NT2/D1 (cell line): ENCODE measurements around the gene DIS3L2.
A peak's percentile ranks its signal among the peaks of the same experiment; 100 is the strongest.
"Not testable (repeated sequence)": the region's sequence is repeated elsewhere in the genome, so short reads cannot be mapped to it uniquely, and the experiment has no call there.

ENCODE experiments used
- DNase-seq: peaks from one replicate; pipeline ENCODE4 v3.0.0-alpha.2; 2011; ENCODE audit warnings: low read depth, low spot score
- H3K27me3 ChIP-seq: 2 replicates; pipeline ENCODE4 v1.6.0; 2011; ENCODE audit warnings: mild to moderate bottlenecking; ENCODE audit not compliant: insufficient read length, insufficient read depth
- H3K36me3 ChIP-seq: 2 replicates; pipeline ENCODE4 v1.6.1; 2011; ENCODE audit warnings: mild to moderate bottlenecking, low read length, mixed read lengths; ENCODE audit not compliant: insufficient read depth, insufficient read length
- H3K4me1 ChIP-seq: 2 replicates; pipeline ENCODE4 v1.5.1; 2011; ENCODE audit not compliant: insufficient read depth, insufficient read length
- H3K4me3 ChIP-seq: 2 replicates; pipeline ENCODE4 v1.5.1; 2011; ENCODE audit warnings: low read depth; ENCODE audit not compliant: insufficient read length
- H3K9ac ChIP-seq: 2 replicates; pipeline ENCODE4 v1.6.0; 2011; ENCODE audit warnings: low read depth; ENCODE audit not compliant: insufficient read length
- H3K9me3 ChIP-seq: 2 replicates; pipeline ENCODE4 v1.5.1; 2011; ENCODE audit warnings: mild to moderate bottlenecking, low read length; ENCODE audit not compliant: insufficient read depth
- SUZ12 ChIP-seq: IDR thresholded peaks from 2 replicates; pipeline ENCODE4 v1.6.1; 2011; ENCODE audit not compliant: insufficient read length, insufficient read depth; ENCODE audit errors: extremely low read depth
- YY1 ChIP-seq: IDR thresholded peaks from 2 replicates; pipeline ENCODE4 v1.6.1; 2011; ENCODE audit not compliant: insufficient read length, insufficient read depth
- ZNF274 ChIP-seq: IDR thresholded peaks from 2 replicates; pipeline ENCODE4 v1.6.1; 2011; ENCODE audit warnings: mild to moderate bottlenecking, low read depth, low read length

DIS3L2 gene

GRCh38 chr2:232332940-232333259 is 371.4 kb downstream of the DIS3L2 start:
- no peak overlapping the region for H3K9ac ChIP-seq
- no peak overlapping the region for H3K4me3 ChIP-seq
- no peak for TF ChIP-seq ZNF274
- TF ChIP-seq YY1, result no peak
- no peak for TF ChIP-seq SUZ12
- peaks cover 9% of the 10 kb centered on the region for H3K36me3 ChIP-seq
- H3K27me3 ChIP-seq, result no peaks in the 10 kb centered on the region
- H3K4me1 ChIP-seq, result peaks cover 28% of the 10 kb centered on the region
- DNase-seq, result no peak
- H3K9me3 ChIP-seq, result no peaks in the 10 kb centered on the region

GRCh38 chr2:232333361-232334135 is 372.0 kb downstream of the DIS3L2 start:
- TF ChIP-seq YY1, result no peak
- TF ChIP-seq SUZ12, result no peak
- no peak for TF ChIP-seq ZNF274
- no peak overlapping the region for H3K9ac ChIP-seq
- H3K9me3 ChIP-seq, result no peaks in the 10 kb centered on the region
- no peak overlapping the region for H3K4me3 ChIP-seq
- peaks cover 9% of the 10 kb centered on the region for H3K36me3 ChIP-seq
- peaks cover 28% of the 10 kb centered on the region for H3K4me1 ChIP-seq
- peak; percentile 28 for DNase-seq
- no peaks in the 10 kb centered on the region for H3K27me3 ChIP-seq

GRCh38 chr2:232334136-232334884 is 372.8 kb downstream of the DIS3L2 start:
- not testable (repeated sequence) for H3K27me3 ChIP-seq, DNase-seq

GRCh38 chr2:232334885-232335205 is 373.3 kb downstream of the DIS3L2 start:
- not testable (repeated sequence) for H3K36me3 ChIP-seq, H3K4me3 ChIP-seq, H3K9me3 ChIP-seq, H3K9ac ChIP-seq, H3K27me3 ChIP-seq, DNase-seq
- H3K4me1 ChIP-seq, result peaks cover 30% of the 10 kb centered on the region

More at GRCh38 chr2:232334136-232334884, 372.8 kb downstream of the DIS3L2 start:
- H3K9ac ChIP-seq, H3K4me3 ChIP-seq, H3K36me3 ChIP-seq, H3K9me3 ChIP-seq: not testable (repeated sequence)
- peaks cover 29% of the 10 kb centered on the region for H3K4me1 ChIP-seq

GRCh38 chr2:232335206-232335858 is 373.8 kb downstream of the DIS3L2 start:
- not testable (repeated sequence) for H3K9me3 ChIP-seq, H3K36me3 ChIP-seq, DNase-seq, H3K4me3 ChIP-seq, H3K27me3 ChIP-seq
- H3K4me1 ChIP-seq, result peaks cover 28% of the 10 kb centered on the region
- H3K9ac ChIP-seq, result peak overlapping the region; percentile 26

- Histone ChIP-seq H3K27me3 (no peaks in the 10 kb centered on the region), H3K36me3 (peaks cover 11% of the 10 kb centered on the region), H3K4me3 (no peak overlapping the region), H3K9ac (peak overlapping the region; percentile 26), H3K9me3 (no peaks in the 10 kb centered on the region), H3K4me1 (peaks cover 24% of the 10 kb centered on the region)
- DNase-seq, result no peak
- TF ChIP-seq ZNF274, result no peak
- no peak for TF ChIP-seq YY1
- TF ChIP-seq SUZ12, result no peak
Measured at GRCh38 chr2:232335859-232336215, 374.3 kb downstream of the DIS3L2 start.

GRCh38 chr2:232336241-232336736 is 374.8 kb downstream of the DIS3L2 start:
- Histone ChIP-seq H3K9me3 (no peaks in the 10 kb centered on the region), H3K9ac (peak overlapping the region; percentile 26), H3K4me3 (no peak overlapping the region), H3K27me3 (no peaks in the 10 kb centered on the region), H3K4me1 (peaks cover 24% of the 10 kb centered on the region), H3K36me3 (peaks cover 11% of the 10 kb centered on the region)
- no peak for DNase-seq
- TF ChIP-seq SUZ12, result no peak
